B cell (primary cell): ENCODE data around the gene OR2AK2. TPM values are rescaled to one million over a fixed set of nuclear protein-coding genes. Genes with fewer than 3 reads are reported as not detected.

Source experiments
- ATAC-seq: fragments of 200-7000 bp; cut with Tn5 transposase; one replicate; pipeline ENCODE4 v1.10.0; 2021; ENCODE audit warnings: low read depth, mild to moderate bottlenecking, moderate number of reproducible peaks, moderate library complexity
- CTCF ChIA-PET: fragments of 350-600 bp; sonication (Branson Sonifier 250); formaldehyde crosslinking; loops from one replicate; lab custom pipeline; 2021; ENCODE audit warnings: antibody characterized with exemption, inconsistent platforms; lab: Charles Lee
- POLR2A ChIA-PET: fragments of 350-600 bp; sonication (Branson Sonifier 250); formaldehyde crosslinking; loops from one replicate; lab custom pipeline; 2021; ENCODE audit warnings: antibody characterized with exemption; lab: Charles Lee
- DNase-seq: peaks from one replicate; pipeline ENCODE4 v3.0.0; 2013
- H2AFZ ChIP-seq: 2 replicates; pipeline ENCODE4 v1.6.1; 2012; ENCODE audit warnings: mild to moderate bottlenecking, low read depth, low read length; ENCODE audit not compliant: insufficient read depth, poor library complexity, severe bottlenecking
- H3K27ac ChIP-seq, 2 donors: 1 replicate in 1 of 2; 2 replicates in 1 of 2; pipeline ENCODE4 v1.5.1; 2012 to 2013; ENCODE audit warnings: low read length in 2 of 2, mild to moderate bottlenecking in 2 of 2, moderate library complexity in 1 of 2
- H3K27me3 ChIP-seq, 4 experiments: fragments of 200-600 bp in 1 of 4; sonication (generic) in 1 of 4; replicated peaks in 1 of 4; 1 replicate in 2 of 4; 2 replicates in 2 of 4; pipeline versions ENCODE4 v1.6.1 to v1.7.0; 2013 to 2016; ENCODE audit warnings: low read length in 3 of 4, mild to moderate bottlenecking in 2 of 4, mixed read lengths in 1 of 4, moderate library complexity in 1 of 4; ENCODE audit not compliant: insufficient read depth in 4 of 4, control insufficient read depth in 3 of 4; ENCODE audit errors: control extremely low read depth in 1 of 4
- H3K36me3 ChIP-seq, 2 experiments: replicated peaks in 1 of 2; 1 replicate in 1 of 2; 2 replicates in 1 of 2; pipeline versions ENCODE4 v1.6.1 to v1.7.1; 2013; ENCODE audit warnings: low read length in 1 of 2; ENCODE audit not compliant: insufficient read depth in 2 of 2, control insufficient read depth in 1 of 2; ENCODE audit errors: control extremely low read depth in 1 of 2, extremely low read depth in 1 of 2
- H3K4me1 ChIP-seq, 2 donors: fragments of 200-600 bp in 1 of 2; sonication (generic) in 1 of 2; 1 replicate in 1 of 2; 2 replicates in 1 of 2; pipeline versions ENCODE4 v1.5.1 to v1.6.1; 2013 to 2017; ENCODE audit warnings: low read length in 2 of 2; ENCODE audit not compliant: control insufficient read depth in 2 of 2, insufficient read depth in 2 of 2
- H3K4me2 ChIP-seq: replicated peaks from 2 replicates; pipeline ENCODE3; 2012; ENCODE audit warnings: mild to moderate bottlenecking, low read depth, low read length; ENCODE audit not compliant: poor library complexity, severe bottlenecking
- H3K4me3 ChIP-seq, 5 experiments: fragments of 200-600 bp in 1 of 5; sonication (generic) in 1 of 5; 1 replicate in 3 of 5; 2 replicates in 2 of 5; pipeline versions ENCODE4 v1.5.1 to v1.7.0; 2011 to 2016; ENCODE audit warnings: low read length in 4 of 5, mild to moderate bottlenecking in 4 of 5, low read depth in 2 of 5, control low read depth in 1 of 5, moderate library complexity in 1 of 5; ENCODE audit not compliant: insufficient read depth in 1 of 5; ENCODE audit errors: control extremely low read depth in 1 of 5, extremely low read depth in 1 of 5
- H3K79me2 ChIP-seq: fragments of 200-600 bp; sonication (generic); one replicate; pipeline ENCODE4 v1.6.0; 2016; ENCODE audit warnings: low read length; ENCODE audit not compliant: control insufficient read depth, insufficient read depth
- H3K9ac ChIP-seq: fragments of 200-600 bp; sonication (generic); 2 replicates; pipeline ENCODE4 v1.6.1; 2017; ENCODE audit warnings: mild to moderate bottlenecking, low read length, moderate library complexity
- H3K9me3 ChIP-seq, 3 donors: one replicate each; pipeline versions ENCODE4 v1.6.1 to v1.7.1; 2013; ENCODE audit warnings: low read length in 2 of 3; ENCODE audit not compliant: control insufficient read depth in 2 of 3, insufficient read depth in 1 of 3; ENCODE audit errors: control extremely low read depth in 1 of 3
- H4K20me1 ChIP-seq: 2 replicates; pipeline ENCODE4 v1.6.0; 2012; ENCODE audit warnings: mild to moderate bottlenecking, low read length; ENCODE audit not compliant: insufficient read depth, control insufficient read depth, poor library complexity, severe bottlenecking
- H3K27ac Mint-ChIP-seq: one replicate; pipeline ENCODE4 v1.8.0; 2021; ENCODE audit warnings: mixed read lengths
- H3K27me3 Mint-ChIP-seq: one replicate; pipeline ENCODE4 v1.8.0; 2021; ENCODE audit warnings: mixed read lengths
- H3K4me1 Mint-ChIP-seq: one replicate; pipeline ENCODE4 v1.8.0; 2021; ENCODE audit warnings: mixed read lengths
- H3K4me3 Mint-ChIP-seq: one replicate; pipeline ENCODE4 v1.8.0; 2021; ENCODE audit warnings: mixed read lengths
- H3K9me3 Mint-ChIP-seq: one replicate; pipeline ENCODE4 v1.8.0; 2022; ENCODE audit warnings: mixed read lengths; ENCODE audit not compliant: insufficient read depth
- EZH2 ChIP-seq: IDR thresholded peaks from 2 replicates; pipeline ENCODE4 v1.6.1; 2012; ENCODE audit warnings: borderline replicate concordance, low read depth, mild to moderate bottlenecking, moderate library complexity, low read length; ENCODE audit not compliant: insufficient read depth, poor library complexity, severe bottlenecking
- WGBS: methylation state at CpG from one replicate; pipeline ENCODE4 v1.1.5; 2013; ENCODE audit warnings: missing lambda C conversion rate; ENCODE audit not compliant: insufficient coverage; 5-methylcytosine and 5-hydroxymethylcytosine counted together
- intact Hi-C: fragments of 100-400 bp; cut with micrococcal nuclease; formaldehyde crosslinking; loops from one replicate; pipeline ENCODE4 v1.10.0; 2022
- polyA plus RNA-seq: library from polyadenylated mRNA; depleted of rRNA; stranded (reverse); fragments of >200 nt; gene quantifications from 2 replicates; pipeline ENCODE4 v1.2.3, GENCODE V29; 2012
- total RNA-seq, 2 donors: library from RNA; stranded (reverse); fragments of 120-200 nt in 1 of 2; gene quantifications; 1 replicate in 1 of 2; 2 replicates in 1 of 2; pipeline versions ENCODE4 v1.2.3 to v1.2.4, GENCODE V29; 2013 to 2022
- TF ChIP-seq, protein P1 (sequence below): fragments of 200-600 bp; IDR thresholded peaks from one replicate; pipeline ENCODE4 v1.8.0; 2022; ENCODE audit warnings: antibody characterized with exemption, mild to moderate bottlenecking

The OR2AK2 gene
- total and polyA plus RNA-seq, 2 donors (not counting 1 experiment from before 2014, with no cell fraction given), result 0.39 to 0.60 TPM

DNA sequence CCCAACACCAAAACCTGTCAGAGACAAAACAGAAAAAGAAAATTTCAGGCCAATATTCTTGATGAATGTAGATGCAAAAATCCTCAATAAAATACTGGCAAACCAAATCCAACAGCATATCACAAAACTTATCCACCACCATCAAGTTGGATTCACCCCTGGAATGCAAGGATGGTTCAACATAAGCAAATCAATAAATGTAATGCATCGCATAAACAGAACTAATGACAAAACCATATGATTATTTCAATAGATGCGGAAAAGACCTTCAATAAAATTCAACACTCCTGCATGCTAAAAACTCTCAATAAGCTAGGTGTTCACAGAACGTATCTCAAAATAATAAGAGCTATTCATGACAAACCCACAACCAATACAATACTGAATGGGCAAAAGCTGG lies 44.6 kb downstream of the OR2AK2 start:
- no peak overlapping the region for H3K27ac Mint-ChIP-seq
- H3K4me1 Mint-ChIP-seq, result no peaks in the 10 kb centered on the region
- H3K27me3 Mint-ChIP-seq, result no peaks in the 10 kb centered on the region
- H3K4me3 ChIP-seq, result no peak overlapping the region
- no peak overlapping the region for H3K27ac ChIP-seq
- TF ChIP-seq, protein P1, sequence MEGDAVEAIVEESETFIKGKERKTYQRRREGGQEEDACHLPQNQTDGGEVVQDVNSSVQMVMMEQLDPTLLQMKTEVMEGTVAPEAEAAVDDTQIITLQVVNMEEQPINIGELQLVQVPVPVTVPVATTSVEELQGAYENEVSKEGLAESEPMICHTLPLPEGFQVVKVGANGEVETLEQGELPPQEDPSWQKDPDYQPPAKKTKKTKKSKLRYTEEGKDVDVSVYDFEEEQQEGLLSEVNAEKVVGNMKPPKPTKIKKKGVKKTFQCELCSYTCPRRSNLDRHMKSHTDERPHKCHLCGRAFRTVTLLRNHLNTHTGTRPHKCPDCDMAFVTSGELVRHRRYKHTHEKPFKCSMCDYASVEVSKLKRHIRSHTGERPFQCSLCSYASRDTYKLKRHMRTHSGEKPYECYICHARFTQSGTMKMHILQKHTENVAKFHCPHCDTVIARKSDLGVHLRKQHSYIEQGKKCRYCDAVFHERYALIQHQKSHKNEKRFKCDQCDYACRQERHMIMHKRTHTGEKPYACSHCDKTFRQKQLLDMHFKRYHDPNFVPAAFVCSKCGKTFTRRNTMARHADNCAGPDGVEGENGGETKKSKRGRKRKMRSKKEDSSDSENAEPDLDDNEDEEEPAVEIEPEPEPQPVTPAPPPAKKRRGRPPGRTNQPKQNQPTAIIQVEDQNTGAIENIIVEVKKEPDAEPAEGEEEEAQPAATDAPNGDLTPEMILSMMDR, result no peak
- TF ChIP-seq EZH2, result no peak
- H3K4me2 ChIP-seq, result no peak overlapping the region
- peaks cover 0 to 20% (median 2%) of the 10 kb centered on the region in 3 donors for H3K9me3 ChIP-seq
- H2AFZ ChIP-seq, result no peak overlapping the region
- no peaks in the 10 kb centered on the region for H3K79me2 ChIP-seq
- DNase-seq, result no peak
- H3K27me3 ChIP-seq, result no peaks in the 10 kb centered on the region
- no peak for ATAC-seq
- WGBS, result 100% methylated on average over 1 of the region's 3 CpGs
- no peaks in the 10 kb centered on the region for H3K4me1 ChIP-seq
- H3K36me3 ChIP-seq, result no peaks in the 10 kb centered on the region
- intact Hi-C loops, result no loop called here
- peaks cover 15% of the 10 kb centered on the region for H3K9me3 Mint-ChIP-seq
- no peak overlapping the region for H3K9ac ChIP-seq
- POLR2A ChIA-PET, result no interaction called here
- H4K20me1 ChIP-seq, result no peaks in the 10 kb centered on the region
- CTCF ChIA-PET, result no interaction called here
- H3K4me3 Mint-ChIP-seq, result no peak overlapping the region

DNA sequence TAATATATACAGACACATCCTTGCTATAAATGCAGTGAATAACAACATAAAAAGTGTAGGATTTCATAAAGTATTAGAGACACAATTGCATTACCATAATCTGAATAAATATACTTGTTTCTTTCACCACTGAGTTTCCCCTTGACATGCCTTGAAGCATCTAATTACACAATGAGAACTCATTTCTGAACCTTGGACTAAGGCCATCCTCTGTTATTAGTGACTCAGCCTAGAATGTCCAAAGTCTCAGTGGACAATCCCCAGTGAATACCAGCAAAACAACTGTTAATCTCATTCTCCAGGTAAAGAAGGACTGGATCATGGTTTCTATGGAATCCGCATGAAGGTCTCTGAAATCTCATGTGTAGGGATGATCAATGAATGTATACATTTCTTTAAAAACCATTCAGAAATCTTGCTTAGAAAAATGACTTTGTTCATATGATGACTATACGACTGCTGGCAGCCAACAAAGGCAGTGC lies 48.2 kb downstream of the OR2AK2 start, which contains the start of gene OR2L5:
Gene OR2L5, plus strand, starts transcription at position 432 of the 482 bp plus-strand sequence. CDS start 8,288 bp downstream, outside the sequence.
- Mint-ChIP-seq H3K9me3 (peaks cover 15% of the 10 kb centered on the region), H3K27ac (no peak within 1 kb of the TSS), H3K4me3 (no peak within 1 kb of the TSS), H3K4me1 (no peaks in the 10 kb centered on the region), H3K27me3 (no peaks in the 10 kb centered on the region)
- CTCF ChIA-PET, result no interaction called here
- intact Hi-C loops, result no loop called here
- DNase-seq (no peak), ATAC-seq (no peak)
- no peak within 1 kb of the TSS for H2AFZ ChIP-seq
- no CpG with 5 or more reads among the region's 2 CpGs for WGBS
- H3K27me3 ChIP-seq, result no peaks in the 10 kb centered on the region
- H3K27ac ChIP-seq, result no peak within 1 kb of the TSS
- POLR2A ChIA-PET, result no interaction called here
- H3K4me2 ChIP-seq, result no peak within 1 kb of the TSS
- H3K9me3 ChIP-seq, result peaks cover 0 to 12% (median 2%) of the 10 kb centered on the region in 3 donors
- no peaks in the 10 kb centered on the region for H3K4me1 ChIP-seq
- no peak within 1 kb of the TSS for H3K4me3 ChIP-seq
- no peaks in the 10 kb centered on the region for H3K36me3 ChIP-seq
- no peak for TF ChIP-seq EZH2
- H4K20me1 ChIP-seq, result no peaks in the 10 kb centered on the region
- no peaks in the 10 kb centered on the region for H3K79me2 ChIP-seq
- no peak within 1 kb of the TSS for H3K9ac ChIP-seq
